Esophagus muscularis mucosa (tissue), 4 donors: ENCODE results near the gene SFMBT1. TPM values are rescaled to one million over a fixed set of nuclear protein-coding genes. Genes with fewer than 3 reads are reported as not detected.

Experiments used
- DNase-seq: peaks from one replicate; pipeline ENCODE4 v3.0.0-alpha.2; 2017; ENCODE audit errors: extremely low spot score
- H3K27ac ChIP-seq, 4 donors: fragments of 200-600 bp; sonication (generic); replicated peaks in 1 of 4; 1 replicate in 3 of 4; 2 replicates in 1 of 4; pipeline ENCODE4 v1.5.1; 2016 to 2019; ENCODE audit warnings: mild to moderate bottlenecking in 1 of 4
- H3K27me3 ChIP-seq, 4 donors: fragments of 200-600 bp; sonication (generic); one replicate each; pipeline versions ENCODE4 v1.5.1 to v1.6.0; 2016 to 2019
- H3K36me3 ChIP-seq, 4 donors: fragments of 200-600 bp; sonication (generic); one replicate each; pipeline ENCODE4 v1.5.1; 2016 to 2019
- H3K4me1 ChIP-seq, 4 donors: fragments of 200-600 bp; sonication (generic); one replicate each; pipeline ENCODE4 v1.5.1; 2016 to 2019
- H3K4me3 ChIP-seq, 4 donors: fragments of 200-600 bp; sonication (generic); 1 replicate in 2 of 4; 2 replicates in 2 of 4; pipeline ENCODE4 v1.5.1; 2016 to 2019; ENCODE audit warnings: mild to moderate bottlenecking in 4 of 4, moderate library complexity in 1 of 4
- H3K9me3 ChIP-seq, 4 donors: fragments of 200-600 bp; sonication (generic); 1 replicate in 3 of 4; 2 replicates in 1 of 4; pipeline ENCODE4 v1.5.1; 2016 to 2019
- EP300 ChIP-seq: sonication (generic); formaldehyde crosslinking; IDR thresholded peaks from one replicate; pipeline ENCODE4 v1.6.1; 2017; ENCODE audit warnings: antibody characterized with exemption
- POLR2A ChIP-seq: fragments of 450-650 bp; IDR thresholded peaks from one replicate; pipeline ENCODE4 v1.6.1; 2017; ENCODE audit warnings: antibody characterized with exemption, moderate library complexity, mild to moderate bottlenecking, low read depth
- POLR2AphosphoS5 ChIP-seq, 2 donors: sonication (generic); formaldehyde crosslinking; IDR thresholded peaks; one replicate each; pipeline ENCODE4 v1.6.1; 2017; ENCODE audit warnings: antibody characterized with exemption in 2 of 2
- WGBS: methylation state at CpG from one replicate; pipeline ENCODE4 v1.1.5; 2018; 5-methylcytosine and 5-hydroxymethylcytosine counted together
- intact Hi-C: fragments of 100-400 bp; cut with DNase I; formaldehyde crosslinking; loops from one replicate; pipeline ENCODE4 v1.15.1; 2023
- total RNA-seq, 4 donors: library from RNA; depleted of rRNA; stranded (reverse); fragments of >200 nt; gene quantifications; one replicate each; pipeline versions ENCODE4 v1.1.0 to v1.2.1, GENCODE V29; 2016
- TF ChIP-seq, protein P1 (sequence below), 3 experiments: fragments of 200-600 bp in 2 of 3; fragments of 450-650 bp in 1 of 3; sonication (generic) in 2 of 3; IDR thresholded peaks; one replicate each; pipeline ENCODE4 v1.5.1; 2017 to 2019; ENCODE audit warnings: antibody characterized with exemption in 3 of 3, mild to moderate bottlenecking in 2 of 3, moderate library complexity in 1 of 3

The SFMBT1 gene
- total RNA-seq, 4 donors from 2014 or later: 15.4 to 27.6 (median 21.4) TPM

DNA sequence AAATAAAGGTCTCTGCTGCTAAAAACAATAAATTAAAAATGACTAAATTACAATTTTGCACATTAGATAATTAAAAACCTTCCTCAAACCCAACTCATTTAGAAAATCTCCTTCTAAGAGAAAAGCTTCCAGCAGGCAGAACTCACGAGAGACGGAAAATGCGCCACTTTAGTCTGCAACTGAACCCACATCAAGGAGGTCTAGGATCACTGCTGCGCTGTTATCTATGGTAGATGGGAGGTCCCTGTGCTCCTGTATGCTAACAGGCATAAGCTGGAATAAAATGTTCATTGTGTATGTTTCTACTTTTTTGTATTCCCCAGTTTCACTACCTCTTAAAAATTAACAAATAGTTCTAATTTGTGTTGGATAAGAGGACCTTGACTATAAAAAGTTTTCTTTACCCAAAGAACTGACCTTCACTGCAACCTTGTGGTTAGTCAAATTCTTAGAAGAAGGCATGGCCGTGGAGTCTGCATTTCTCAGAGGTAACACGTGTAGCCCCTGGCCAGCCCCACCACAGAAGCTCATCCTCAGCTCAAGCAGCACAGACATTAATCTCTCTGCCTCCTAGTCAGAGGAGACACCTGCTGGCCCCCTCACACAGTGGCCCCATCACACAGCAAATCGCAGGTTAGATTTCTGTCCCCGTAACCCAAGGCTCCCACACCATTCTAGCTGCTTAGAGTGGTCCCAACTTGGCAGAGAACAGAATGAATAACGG is 170.8 kb downstream of the SFMBT1 start:
- no peak for DNase-seq
- Histone ChIP-seq H3K4me3 (no peak overlapping the region), H3K36me3 (peaks cover 0 to 5% (median 0%) of the 10 kb centered on the region in 4 donors), H3K4me1 (peaks cover 3 to 15% (median 9%) of the 10 kb centered on the region in 4 donors), H3K27ac (no peak overlapping the region), H3K9me3 (no peaks in the 10 kb centered on the region), H3K27me3 (no peaks in the 10 kb centered on the region)
- 96% methylated on average over 9 of the region's 9 CpGs for WGBS
- no peak for TF ChIP-seq POLR2A
- TF ChIP-seq, protein P1, sequence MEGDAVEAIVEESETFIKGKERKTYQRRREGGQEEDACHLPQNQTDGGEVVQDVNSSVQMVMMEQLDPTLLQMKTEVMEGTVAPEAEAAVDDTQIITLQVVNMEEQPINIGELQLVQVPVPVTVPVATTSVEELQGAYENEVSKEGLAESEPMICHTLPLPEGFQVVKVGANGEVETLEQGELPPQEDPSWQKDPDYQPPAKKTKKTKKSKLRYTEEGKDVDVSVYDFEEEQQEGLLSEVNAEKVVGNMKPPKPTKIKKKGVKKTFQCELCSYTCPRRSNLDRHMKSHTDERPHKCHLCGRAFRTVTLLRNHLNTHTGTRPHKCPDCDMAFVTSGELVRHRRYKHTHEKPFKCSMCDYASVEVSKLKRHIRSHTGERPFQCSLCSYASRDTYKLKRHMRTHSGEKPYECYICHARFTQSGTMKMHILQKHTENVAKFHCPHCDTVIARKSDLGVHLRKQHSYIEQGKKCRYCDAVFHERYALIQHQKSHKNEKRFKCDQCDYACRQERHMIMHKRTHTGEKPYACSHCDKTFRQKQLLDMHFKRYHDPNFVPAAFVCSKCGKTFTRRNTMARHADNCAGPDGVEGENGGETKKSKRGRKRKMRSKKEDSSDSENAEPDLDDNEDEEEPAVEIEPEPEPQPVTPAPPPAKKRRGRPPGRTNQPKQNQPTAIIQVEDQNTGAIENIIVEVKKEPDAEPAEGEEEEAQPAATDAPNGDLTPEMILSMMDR (IDR thresholded peaks at IDR 0.05): no peak
- TF ChIP-seq POLR2AphosphoS5 (IDR thresholded peaks at IDR 0.05): no peak
- no peak for TF ChIP-seq EP300
- intact Hi-C loops: no loop called here

DNA sequence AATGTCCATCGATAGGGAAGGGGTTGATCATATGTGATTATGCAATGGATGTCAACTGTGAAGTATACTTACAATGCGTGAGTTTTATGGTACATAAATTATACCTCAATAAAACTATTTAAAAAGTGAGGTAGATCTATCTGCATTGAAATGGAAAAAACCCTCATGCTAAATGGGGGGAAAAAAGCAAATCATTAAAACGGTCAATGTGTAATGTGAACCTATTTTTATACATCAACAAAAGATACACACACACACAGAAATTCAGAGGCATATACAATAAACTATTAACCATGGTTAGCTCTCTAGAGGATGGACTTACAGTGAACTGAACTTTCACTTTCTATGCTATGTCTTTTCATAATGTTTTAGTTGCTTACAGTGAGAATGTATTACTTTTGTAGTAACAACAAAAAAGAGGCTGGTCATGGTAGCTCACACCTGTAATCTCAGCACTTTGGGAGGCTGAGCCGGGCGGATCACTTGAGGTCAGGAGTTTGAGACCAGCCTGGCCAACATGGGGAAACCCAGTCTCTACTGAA is 171.6 kb downstream of the SFMBT1 start:
- Histone ChIP-seq H3K4me1 (peaks cover 3 to 15% (median 9%) of the 10 kb centered on the region in 4 donors), H3K4me3 (no peak overlapping the region), H3K9me3 (no peaks in the 10 kb centered on the region), H3K27me3 (no peaks in the 10 kb centered on the region), H3K27ac (no peak overlapping the region), H3K36me3 (no peaks in the 10 kb centered on the region)
- TF ChIP-seq POLR2A (no peak), EP300 (no peak), POLR2AphosphoS5 (IDR thresholded peaks at IDR 0.05) (no peak)
- TF ChIP-seq, protein P1 (IDR thresholded peaks at IDR 0.05): no peak
- 80% methylated on average over 5 of the region's 5 CpGs for whole genome bisulfite sequencing
- intact Hi-C loops: no loop called here
- DNase-seq: no peak

DNA sequence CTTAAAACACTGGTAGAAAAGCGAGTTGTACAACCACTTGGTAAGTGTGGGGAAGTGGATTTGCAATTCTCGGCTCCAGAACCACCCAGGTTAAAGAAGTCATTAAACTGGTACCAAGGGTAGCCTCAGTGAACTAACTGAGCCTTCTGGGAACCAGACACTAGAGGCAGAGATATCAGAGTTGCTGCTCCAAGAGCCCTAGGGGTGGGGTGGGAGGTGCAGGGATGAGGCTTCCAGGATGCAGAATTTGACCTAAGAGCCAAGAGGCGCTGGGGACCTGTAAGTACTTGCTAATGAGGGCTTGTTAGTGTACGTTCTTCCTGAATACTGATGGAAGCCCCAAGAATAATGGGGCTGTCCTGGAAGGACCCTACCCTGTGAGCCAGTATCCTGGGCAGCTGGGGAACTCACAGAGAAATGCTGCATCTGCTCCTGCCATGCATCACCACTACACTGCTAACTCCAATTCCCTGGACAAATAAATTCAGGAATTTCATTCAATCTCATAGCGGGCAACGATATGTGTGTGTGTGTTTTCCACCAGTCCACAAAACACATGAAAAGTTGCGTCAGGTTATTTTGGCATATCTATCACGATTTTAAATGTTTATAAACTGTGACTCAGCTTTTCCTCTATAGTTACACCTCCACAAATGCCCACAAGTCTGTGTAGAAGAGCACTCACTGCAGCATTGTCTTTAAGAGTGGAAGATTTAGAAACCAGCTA is 172.3 kb downstream of the SFMBT1 start:
- H3K27ac ChIP-seq: no peak overlapping the region
- DNase-seq: no peak
- no peaks in the 10 kb centered on the region for H3K27me3 ChIP-seq
- no peaks in the 10 kb centered on the region for H3K36me3 ChIP-seq
- no peak overlapping the region for H3K4me3 ChIP-seq
- no peak for TF ChIP-seq EP300
- TF ChIP-seq, protein P1 (IDR thresholded peaks at IDR 0.05): no peak
- no peak for TF ChIP-seq POLR2A
- TF ChIP-seq POLR2AphosphoS5 (IDR thresholded peaks at IDR 0.05): no peak
- no peaks in the 10 kb centered on the region for H3K9me3 ChIP-seq
- H3K4me1 ChIP-seq: peaks cover 3 to 15% (median 9%) of the 10 kb centered on the region in 4 donors
- WGBS: 61% methylated on average over 8 of the region's 8 CpGs
- intact Hi-C loops: no loop called here

DNA sequence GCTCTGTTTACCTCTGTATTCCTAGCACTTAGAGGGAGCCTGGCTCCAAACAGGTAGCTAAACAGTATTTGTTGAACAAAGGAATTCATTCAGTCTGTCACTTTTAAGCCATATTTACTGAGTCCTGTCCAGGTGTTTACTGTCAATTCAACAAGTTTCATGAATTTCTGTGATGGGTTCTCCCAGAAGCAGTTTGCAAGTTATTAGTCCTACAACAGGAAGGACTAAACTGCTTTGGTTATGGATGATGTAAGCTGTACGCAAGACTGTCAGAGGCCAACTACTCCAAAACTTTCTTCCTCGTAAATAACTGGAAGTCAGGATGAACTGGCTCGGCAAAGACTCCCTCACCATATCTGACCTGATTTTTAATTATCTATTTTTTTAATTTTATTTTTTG is 173.6 kb downstream of the SFMBT1 start:
- intact Hi-C loops: no loop called here
- DNase-seq: no peak
- H3K9me3 ChIP-seq: no peaks in the 10 kb centered on the region
- 97% methylated on average over 3 of the region's 3 CpGs for WGBS
- TF ChIP-seq POLR2AphosphoS5 (IDR thresholded peaks at IDR 0.05) (no peak), POLR2A (no peak), EP300 (no peak)
- TF ChIP-seq, protein P1 (IDR thresholded peaks at IDR 0.05): no peak
- H3K4me1 ChIP-seq: peaks cover 3 to 15% (median 9%) of the 10 kb centered on the region in 4 donors
- no peaks in the 10 kb centered on the region for H3K27me3 ChIP-seq
- no peaks in the 10 kb centered on the region for H3K36me3 ChIP-seq
- no peak overlapping the region for H3K27ac ChIP-seq
- no peak overlapping the region for H3K4me3 ChIP-seq
